GM23248 (cell line): ENCODE data around the gene TLCD3A. TPM values are rescaled to one million over a fixed set of nuclear protein-coding genes. Genes with fewer than 3 reads are reported as not detected.

ENCODE experiments used
- DNase-seq: peaks from one replicate; pipeline ENCODE4 v3.0.0-alpha.2; 2015
- H2AFZ ChIP-seq: fragments of 200-600 bp; sonication (generic); 2 replicates; pipeline ENCODE4 v1.6.1; 2016; ENCODE audit warnings: antibody characterized with exemption
- H3F3A ChIP-seq: fragments of 200-600 bp; sonication (generic); 2 replicates; pipeline ENCODE4 v1.6.1; 2016; ENCODE audit warnings: mild to moderate bottlenecking, antibody characterized with exemption, mixed run types; ENCODE audit not compliant: insufficient read depth
- H3K27ac ChIP-seq: fragments of 200-600 bp; sonication (generic); 2 replicates; pipeline ENCODE4 v1.5.1; 2016; ENCODE audit warnings: mild to moderate bottlenecking
- H3K27me3 ChIP-seq: fragments of 200-600 bp; sonication (generic); replicated peaks from 2 replicates; pipeline ENCODE4 v1.6.1; 2016; ENCODE audit warnings: mild to moderate bottlenecking; ENCODE audit not compliant: insufficient read depth
- H3K36me3 ChIP-seq: fragments of 200-600 bp; sonication (generic); 2 replicates; pipeline ENCODE4 v1.6.1; 2016; ENCODE audit warnings: low read depth, mild to moderate bottlenecking
- H3K4me1 ChIP-seq: fragments of 200-600 bp; sonication (generic); 2 replicates; pipeline ENCODE4 v1.6.1; 2016; ENCODE audit warnings: mild to moderate bottlenecking; ENCODE audit not compliant: insufficient read depth
- H3K4me2 ChIP-seq: fragments of 200-600 bp; sonication (generic); one replicate; pipeline ENCODE4 v1.6.1; 2016; ENCODE audit warnings: mild to moderate bottlenecking; ENCODE audit not compliant: unreplicated experiment
- H3K4me3 ChIP-seq: fragments of 200-600 bp; sonication (generic); 2 replicates; pipeline ENCODE4 v1.5.1; 2016; ENCODE audit warnings: mild to moderate bottlenecking
- H3K79me2 ChIP-seq: fragments of 200-600 bp; sonication (generic); 2 replicates; pipeline ENCODE4 v1.6.1; 2016; ENCODE audit warnings: mild to moderate bottlenecking; ENCODE audit not compliant: insufficient read depth
- H3K9ac ChIP-seq: fragments of 200-600 bp; sonication (generic); 2 replicates; pipeline ENCODE4 v1.6.1; 2016; ENCODE audit warnings: mild to moderate bottlenecking
- H3K9me2 ChIP-seq: fragments of 200-600 bp; sonication (generic); 2 replicates; pipeline ENCODE4 v1.6.1; 2016; ENCODE audit warnings: mixed run types, mild to moderate bottlenecking, moderate library complexity; ENCODE audit not compliant: insufficient read depth
- H3K9me3 ChIP-seq: fragments of 200-600 bp; sonication (generic); one replicate; pipeline ENCODE4 v1.6.1; 2017; ENCODE audit warnings: low read depth
- H4K20me1 ChIP-seq: fragments of 200-600 bp; sonication (generic); 2 replicates; pipeline ENCODE4 v1.6.0; 2016; ENCODE audit not compliant: insufficient read depth
- EZH2 ChIP-seq: fragments of 200-600 bp; sonication (generic); IDR thresholded peaks from 2 replicates; pipeline ENCODE4 v1.6.1; 2018; ENCODE audit warnings: antibody characterized with exemption, mild to moderate bottlenecking; ENCODE audit not compliant: insufficient read depth, poor library complexity, severe bottlenecking
- EZH2phosphoT487 ChIP-seq: fragments of 200-600 bp; sonication (generic); IDR thresholded peaks from 2 replicates; pipeline ENCODE4 v1.6.1; 2018; ENCODE audit warnings: antibody characterized with exemption, moderate library complexity, mild to moderate bottlenecking, low read depth; ENCODE audit not compliant: insufficient read depth
- WGBS, 2 experiments: methylation state at CpG; one replicate each; pipeline ENCODE4 v1.1.6; 2015 to 2017; ENCODE audit warnings: low lambda C conversion rate in 2 of 2, low coverage in 1 of 2; ENCODE audit errors: missing lambda C conversion rate in 2 of 2; 5-methylcytosine and 5-hydroxymethylcytosine counted together
- in situ Hi-C: fragments of 300-500 bp; cut with MboI; formaldehyde crosslinking; loops from 2 replicates; pipeline ENCODE4 v1.15.0; 2020
- polyA plus RNA-seq: library from polyadenylated mRNA; unstranded; fragments of >200 nt; fragmentation: Nextera tagmentation; extraction: Ambion mirVana; gene quantifications from 2 replicates; pipeline ENCODE4 v1.2.1, GENCODE V29; 2016
- total RNA-seq: library from RNA; depleted of rRNA; stranded (reverse); fragments of >200 nt; shearing (Covaris generic); gene quantifications from 2 replicates; pipeline ENCODE4 v1.2.3, GENCODE V29; 2014

TLCD3A gene
- total and polyA plus RNA-seq, 2 experiments from 2014 or later: 42.2 to 56.4 TPM

GRCh38 chr17:705011-705410 is 27.4 kb upstream of the TLCD3A start:
- Histone ChIP-seq H3K4me1 (no peaks in the 10 kb centered on the region), H3K36me3 (peaks cover 18% of the 10 kb centered on the region; the same call in 1 of the 2 replicates), H3K9ac (no peak overlapping the region), H2AFZ (no peak overlapping the region), H3K4me2 (no peak overlapping the region), H3K27me3 (no peaks in the 10 kb centered on the region), H4K20me1 (0 out of 2 replicates have a peak, but pooled peaks cover 3% of the 10 kb centered on the region), H3K4me3 (no peak overlapping the region), H3F3A (peaks cover 5% of the 10 kb centered on the region), H3K9me3 (no peaks in the 10 kb centered on the region), H3K79me2 (peaks cover 89% of the 10 kb centered on the region), H3K9me2 (no peaks in the 10 kb centered on the region), H3K27ac (no peak overlapping the region)
- DNase-seq: no peak
- TF ChIP-seq EZH2phosphoT487 (no peak), EZH2 (no peak)
- WGBS, 2 experiments: 84 to 87% methylated on average over 1 of the region's 1 CpG
- in situ Hi-C loops: no loop called here

GRCh38 chr17:705863-706262 is 26.5 kb upstream of the TLCD3A start:
- TF ChIP-seq EZH2phosphoT487: no peak
- no peak for TF ChIP-seq EZH2
- no peak for DNase-seq
- peaks cover 90% of the 10 kb centered on the region for H3K79me2 ChIP-seq
- no peak overlapping the region for H3K9ac ChIP-seq
- H3K27me3 ChIP-seq: no peaks in the 10 kb centered on the region
- H3K36me3 ChIP-seq: peaks cover 16% of the 10 kb centered on the region; the same call in 1 of the 2 replicates
- no peak overlapping the region for H3K27ac ChIP-seq
- in situ Hi-C loops: no loop called here
- H3K4me3 ChIP-seq: no peak overlapping the region
- WGBS, 2 experiments: 88 to 89% methylated on average over 6 of the region's 6 CpGs
- no peaks in the 10 kb centered on the region for H3K4me1 ChIP-seq
- H3K9me3 ChIP-seq: no peaks in the 10 kb centered on the region
- no peaks in the 10 kb centered on the region for H3K9me2 ChIP-seq
- H3F3A ChIP-seq: peaks cover 2% of the 10 kb centered on the region
- H3K4me2 ChIP-seq: no peak overlapping the region
- no peak overlapping the region for H2AFZ ChIP-seq
- H4K20me1 ChIP-seq: 0 out of 2 replicates have a peak, but pooled peaks cover under 1% of the 10 kb centered on the region

- H3K27ac ChIP-seq: no peak overlapping the region
- H3F3A ChIP-seq: no peaks in the 10 kb centered on the region
- no peaks in the 10 kb centered on the region for H3K9me3 ChIP-seq
- no peak overlapping the region for H3K4me3 ChIP-seq
- H3K36me3 ChIP-seq: peaks cover 14% of the 10 kb centered on the region; the same call in 1 of the 2 replicates
- peaks cover 5% of the 10 kb centered on the region for H3K4me1 ChIP-seq
- no peaks in the 10 kb centered on the region for H4K20me1 ChIP-seq
- H3K9me2 ChIP-seq: no peaks in the 10 kb centered on the region
- no peak overlapping the region for H2AFZ ChIP-seq
- H3K4me2 ChIP-seq: no peak overlapping the region
- peaks cover 100% of the 10 kb centered on the region for H3K79me2 ChIP-seq
- no peaks in the 10 kb centered on the region for H3K27me3 ChIP-seq
- 85 to 89% methylated on average over 5 of the region's 5 CpGs for WGBS, 2 experiments
- DNase-seq: no peak
- in situ Hi-C loops: no loop called here
- TF ChIP-seq EZH2 (no peak), EZH2phosphoT487 (no peak)
- no peak overlapping the region for H3K9ac ChIP-seq
Measured at GRCh38 chr17:708132-708531, 24.3 kb upstream of the TLCD3A start.

- Histone ChIP-seq H3K4me3 (no peak overlapping the region), H3K27me3 (no peaks in the 10 kb centered on the region), H3K9ac (no peak overlapping the region), H3K4me1 (peaks cover 4% of the 10 kb centered on the region; the same call in 1 of the 2 replicates), H3K36me3 (no peaks in the 10 kb centered on the region), H3F3A (peaks cover 6% of the 10 kb centered on the region), H2AFZ (no peak overlapping the region), H4K20me1 (no peaks in the 10 kb centered on the region), H3K27ac (no peak overlapping the region), H3K9me3 (no peaks in the 10 kb centered on the region), H3K79me2 (peaks cover 29% of the 10 kb centered on the region), H3K4me2 (no peak overlapping the region), H3K9me2 (no peaks in the 10 kb centered on the region)
- in situ Hi-C loops: no loop called here
- WGBS, 2 experiments: 95 to 97% methylated on average over 5 of the region's 5 CpGs
- TF ChIP-seq EZH2 (no peak), EZH2phosphoT487 (no peak)
- DNase-seq: no peak
Measured at GRCh38 chr17:718075-718474, 14.3 kb upstream of the TLCD3A start.
